Liver (tissue), 9 donors: ENCODE results near the gene LRP3. TPM values are rescaled to one million over a fixed set of nuclear protein-coding genes. Genes with fewer than 3 reads are reported as not detected.

ENCODE experiments used
- DNase-seq: peaks from one replicate; pipeline ENCODE4 v3.0.0-alpha.2; 2017; ENCODE audit warnings: low spot score
- H3K27ac ChIP-seq, 2 donors: one replicate each; pipeline ENCODE4 v1.7.0; 2013; ENCODE audit warnings: inconsistent platforms in 2 of 2, low read length in 2 of 2, control low read depth in 1 of 2, low read depth in 1 of 2, mild to moderate bottlenecking in 1 of 2
- H3K27me3 ChIP-seq, 4 donors: one replicate each; pipeline versions ENCODE4 v1.6.1 to v1.7.0; 2013; ENCODE audit warnings: low read length in 3 of 4, inconsistent platforms in 1 of 4, mild to moderate bottlenecking in 1 of 4, moderate library complexity in 1 of 4; ENCODE audit not compliant: control insufficient read depth in 4 of 4, insufficient read depth in 4 of 4
- H3K36me3 ChIP-seq, 4 donors: one replicate each; pipeline versions ENCODE4 v1.6.1 to v1.7.0; 2013; ENCODE audit warnings: low read length in 3 of 4, mild to moderate bottlenecking in 3 of 4, low read depth in 1 of 4, moderate library complexity in 1 of 4; ENCODE audit not compliant: control insufficient read depth in 4 of 4, insufficient read depth in 3 of 4
- H3K4me1 ChIP-seq, 4 donors: one replicate each; pipeline versions ENCODE4 v1.6.1 to v1.7.0; 2013; ENCODE audit warnings: low read length in 3 of 4, mild to moderate bottlenecking in 3 of 4, moderate library complexity in 1 of 4; ENCODE audit not compliant: control insufficient read depth in 4 of 4, insufficient read depth in 4 of 4
- H3K4me3 ChIP-seq, 3 donors: one replicate each; pipeline versions ENCODE4 v1.6.1 to v1.7.0; 2013; ENCODE audit warnings: low read length in 3 of 3, control low read depth in 1 of 3, low read depth in 1 of 3, mild to moderate bottlenecking in 1 of 3
- H3K9ac ChIP-seq, 2 donors: one replicate each; pipeline ENCODE4 v1.7.0; 2013; ENCODE audit warnings: low read length in 2 of 2, mild to moderate bottlenecking in 2 of 2, moderate library complexity in 2 of 2, control low read depth in 1 of 2, low read depth in 1 of 2
- H3K9me3 ChIP-seq, 4 donors: one replicate each; pipeline versions ENCODE4 v1.6.1 to v1.7.0; 2013; ENCODE audit warnings: low read length in 3 of 4; ENCODE audit not compliant: control insufficient read depth in 4 of 4
- EGR1 ChIP-seq, 2 donors: IDR thresholded peaks; 2 replicates each; pipeline ENCODE4 v1.6.1; 2016 to 2018; ENCODE audit warnings: antibody characterized with exemption in 2 of 2, low read depth in 2 of 2
- FOXA1 ChIP-seq: IDR thresholded peaks from 2 replicates; pipeline ENCODE4 v1.6.1; 2016; ENCODE audit warnings: antibody characterized with exemption
- FOXA2 ChIP-seq: IDR thresholded peaks from 2 replicates; pipeline ENCODE4 v1.6.1; 2016; ENCODE audit warnings: antibody characterized with exemption
- GABPA ChIP-seq, 2 donors: IDR thresholded peaks in 1 of 2; conservative IDR thresholded peaks in 1 of 2; 2 replicates each; pipeline ENCODE4 v1.6.1; 2016; ENCODE audit warnings: antibody characterized with exemption in 2 of 2, mild to moderate bottlenecking in 1 of 2, moderate library complexity in 1 of 2
- HNF4A ChIP-seq, 2 donors: conservative IDR thresholded peaks; 2 replicates each; pipeline ENCODE4 v1.6.1; 2016; ENCODE audit warnings: antibody characterized with exemption in 2 of 2, mild to moderate bottlenecking in 2 of 2
- HNF4G ChIP-seq: IDR thresholded peaks from 2 replicates; pipeline ENCODE4 v1.6.1; 2016; ENCODE audit warnings: antibody characterized with exemption
- JUND ChIP-seq, 2 donors: IDR thresholded peaks; 2 replicates each; pipeline ENCODE4 v1.6.1; 2016; ENCODE audit warnings: antibody characterized with exemption in 2 of 2
- NR2F2 ChIP-seq: IDR thresholded peaks from 2 replicates; pipeline ENCODE4 v1.6.1; 2016; ENCODE audit warnings: antibody characterized with exemption
- RAD21 ChIP-seq, 2 donors: IDR thresholded peaks; 2 replicates each; pipeline ENCODE4 v1.6.1; 2016; ENCODE audit warnings: antibody characterized with exemption in 2 of 2, mild to moderate bottlenecking in 2 of 2
- RXRA ChIP-seq, 2 donors: IDR thresholded peaks; 2 replicates each; pipeline ENCODE4 v1.6.1; 2017 to 2018; ENCODE audit warnings: antibody characterized with exemption in 2 of 2, mild to moderate bottlenecking in 1 of 2
- SP1 ChIP-seq: IDR thresholded peaks from 2 replicates; pipeline ENCODE4 v1.6.1; 2018; ENCODE audit warnings: antibody characterized with exemption, mild to moderate bottlenecking
- TAF1 ChIP-seq: conservative IDR thresholded peaks from 2 replicates; pipeline ENCODE4 v1.6.1; 2016; ENCODE audit warnings: antibody characterized with exemption, mild to moderate bottlenecking
- YY1 ChIP-seq: IDR thresholded peaks from 2 replicates; pipeline ENCODE4 v1.6.1; 2016; ENCODE audit warnings: antibody characterized with exemption, mild to moderate bottlenecking
- WGBS: extraction: QIAGEN DNeasy Blood & Tissue Kit; methylation state at CpG from one replicate; pipeline ENCODE4 v1.1.7; 2013; 5-methylcytosine and 5-hydroxymethylcytosine counted together
- polyA plus RNA-seq, 2 donors: library from polyadenylated mRNA; stranded (reverse) in 1 of 2; unstranded in 1 of 2; fragments of 200-250 nt in 1 of 2; fragments of >200 nt in 1 of 2; fragmentation: Nextera tagmentation in 1 of 2; extraction: Ambion mirVana in 1 of 2; gene quantifications; one replicate each; pipeline versions ENCODE4 v1.2.1 to v1.2.3, GENCODE V29; 2013 to 2015
- total RNA-seq, 2 donors: library from RNA; depleted of rRNA; stranded (reverse); fragments of >200 nt; gene quantifications; one replicate each; pipeline ENCODE4 v1.2.3, GENCODE V29; 2014
- TF ChIP-seq, protein P1 (sequence below): IDR thresholded peaks from 2 replicates; pipeline ENCODE4 v1.6.1; 2016; ENCODE audit warnings: antibody characterized with exemption
- TF ChIP-seq, protein P2 (sequence below): IDR thresholded peaks from 2 replicates; pipeline ENCODE4 v1.6.1; 2016; ENCODE audit warnings: antibody characterized with exemption, mild to moderate bottlenecking
- TF ChIP-seq, protein P3 (sequence below): IDR thresholded peaks from 2 replicates; pipeline ENCODE4 v1.6.1; 2016; ENCODE audit warnings: antibody characterized with exemption
- TF ChIP-seq, protein P4 (sequence below): IDR thresholded peaks from 2 replicates; pipeline ENCODE4 v1.6.1; 2016; ENCODE audit warnings: antibody characterized with exemption
- TF ChIP-seq, protein P5 (sequence below): fragments of 150-350 bp; IDR thresholded peaks from 2 replicates; pipeline ENCODE4 v1.5.1; 2017; ENCODE audit warnings: improper control_type of control experiment, low read depth, low read length; ENCODE audit not compliant: missing input control
- donor health status: healthy.
- donor health status: healthy.
- donor health status: healthy.
- donor health status: healthy.
- donor health status: healthy.

The LRP3 gene
- total and polyA plus RNA-seq, 4 donors: 2.5 to 42.3 (median 15.4) TPM

DNA sequence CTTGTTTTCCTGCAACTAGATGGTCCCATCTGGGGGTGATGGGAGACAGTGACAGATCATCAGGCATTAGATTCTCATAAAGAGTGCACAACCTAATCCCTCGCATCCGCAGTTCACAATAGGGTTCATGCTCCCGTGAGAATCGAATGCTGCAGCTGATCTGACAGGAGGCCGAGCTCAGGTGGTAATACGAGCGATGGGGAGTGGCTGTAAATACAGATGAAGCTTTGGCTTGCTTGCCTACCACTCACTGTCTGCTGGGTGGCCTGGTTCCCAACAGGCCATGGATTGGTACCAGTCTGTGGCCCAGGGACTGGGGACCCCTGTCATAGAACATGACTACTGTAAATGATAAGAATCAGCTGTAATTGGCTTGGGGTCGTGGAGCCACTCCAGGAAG is 34.2 kb upstream of the LRP3 start:
- Histone ChIP-seq H3K9ac (no peak overlapping the region), H3K36me3 (no peaks in the 10 kb centered on the region), H3K27ac (no peak overlapping the region), H3K4me3 (no peak overlapping the region), H3K27me3 (no peaks in the 10 kb centered on the region), H3K4me1 (peaks cover 8 to 16% (median 12%) of the 10 kb centered on the region in 4 donors), H3K9me3 (no peaks in the 10 kb centered on the region)
- 94% methylated on average over 8 of the region's 8 CpGs for whole genome bisulfite sequencing
- TF ChIP-seq, protein P1, sequence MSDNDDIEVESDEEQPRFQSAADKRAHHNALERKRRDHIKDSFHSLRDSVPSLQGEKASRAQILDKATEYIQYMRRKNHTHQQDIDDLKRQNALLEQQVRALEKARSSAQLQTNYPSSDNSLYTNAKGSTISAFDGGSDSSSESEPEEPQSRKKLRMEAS: no peak
- TF ChIP-seq EGR1 (IDR thresholded peaks at IDR 0.05; ENCODE audit: low read depth in 2 of 2): no peak
- TF ChIP-seq, protein P2, sequence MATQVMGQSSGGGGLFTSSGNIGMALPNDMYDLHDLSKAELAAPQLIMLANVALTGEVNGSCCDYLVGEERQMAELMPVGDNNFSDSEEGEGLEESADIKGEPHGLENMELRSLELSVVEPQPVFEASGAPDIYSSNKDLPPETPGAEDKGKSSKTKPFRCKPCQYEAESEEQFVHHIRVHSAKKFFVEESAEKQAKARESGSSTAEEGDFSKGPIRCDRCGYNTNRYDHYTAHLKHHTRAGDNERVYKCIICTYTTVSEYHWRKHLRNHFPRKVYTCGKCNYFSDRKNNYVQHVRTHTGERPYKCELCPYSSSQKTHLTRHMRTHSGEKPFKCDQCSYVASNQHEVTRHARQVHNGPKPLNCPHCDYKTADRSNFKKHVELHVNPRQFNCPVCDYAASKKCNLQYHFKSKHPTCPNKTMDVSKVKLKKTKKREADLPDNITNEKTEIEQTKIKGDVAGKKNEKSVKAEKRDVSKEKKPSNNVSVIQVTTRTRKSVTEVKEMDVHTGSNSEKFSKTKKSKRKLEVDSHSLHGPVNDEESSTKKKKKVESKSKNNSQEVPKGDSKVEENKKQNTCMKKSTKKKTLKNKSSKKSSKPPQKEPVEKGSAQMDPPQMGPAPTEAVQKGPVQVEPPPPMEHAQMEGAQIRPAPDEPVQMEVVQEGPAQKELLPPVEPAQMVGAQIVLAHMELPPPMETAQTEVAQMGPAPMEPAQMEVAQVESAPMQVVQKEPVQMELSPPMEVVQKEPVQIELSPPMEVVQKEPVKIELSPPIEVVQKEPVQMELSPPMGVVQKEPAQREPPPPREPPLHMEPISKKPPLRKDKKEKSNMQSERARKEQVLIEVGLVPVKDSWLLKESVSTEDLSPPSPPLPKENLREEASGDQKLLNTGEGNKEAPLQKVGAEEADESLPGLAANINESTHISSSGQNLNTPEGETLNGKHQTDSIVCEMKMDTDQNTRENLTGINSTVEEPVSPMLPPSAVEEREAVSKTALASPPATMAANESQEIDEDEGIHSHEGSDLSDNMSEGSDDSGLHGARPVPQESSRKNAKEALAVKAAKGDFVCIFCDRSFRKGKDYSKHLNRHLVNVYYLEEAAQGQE: no peak
- TF ChIP-seq, protein P3, sequence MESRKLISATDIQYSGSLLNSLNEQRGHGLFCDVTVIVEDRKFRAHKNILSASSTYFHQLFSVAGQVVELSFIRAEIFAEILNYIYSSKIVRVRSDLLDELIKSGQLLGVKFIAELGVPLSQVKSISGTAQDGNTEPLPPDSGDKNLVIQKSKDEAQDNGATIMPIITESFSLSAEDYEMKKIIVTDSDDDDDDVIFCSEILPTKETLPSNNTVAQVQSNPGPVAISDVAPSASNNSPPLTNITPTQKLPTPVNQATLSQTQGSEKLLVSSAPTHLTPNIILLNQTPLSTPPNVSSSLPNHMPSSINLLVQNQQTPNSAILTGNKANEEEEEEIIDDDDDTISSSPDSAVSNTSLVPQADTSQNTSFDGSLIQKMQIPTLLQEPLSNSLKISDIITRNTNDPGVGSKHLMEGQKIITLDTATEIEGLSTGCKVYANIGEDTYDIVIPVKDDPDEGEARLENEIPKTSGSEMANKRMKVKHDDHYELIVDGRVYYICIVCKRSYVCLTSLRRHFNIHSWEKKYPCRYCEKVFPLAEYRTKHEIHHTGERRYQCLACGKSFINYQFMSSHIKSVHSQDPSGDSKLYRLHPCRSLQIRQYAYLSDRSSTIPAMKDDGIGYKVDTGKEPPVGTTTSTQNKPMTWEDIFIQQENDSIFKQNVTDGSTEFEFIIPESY: no peak
- no peak for TF ChIP-seq FOXA2
- TF ChIP-seq JUND (IDR thresholded peaks at IDR 0.05): no peak
- no peak for TF ChIP-seq TAF1
- TF ChIP-seq SP1: no peak
- no peak for TF ChIP-seq HNF4A (conservative IDR thresholded peaks at IDR 0.05)
- no peak for TF ChIP-seq RAD21 (IDR thresholded peaks at IDR 0.05)
- no peak for TF ChIP-seq FOXA1
- TF ChIP-seq GABPA (IDR thresholded peaks at IDR 0.05 in 1 of 2, conservative IDR thresholded peaks at IDR 0.05 in 1 of 2): no peak
- TF ChIP-seq, protein P4, sequence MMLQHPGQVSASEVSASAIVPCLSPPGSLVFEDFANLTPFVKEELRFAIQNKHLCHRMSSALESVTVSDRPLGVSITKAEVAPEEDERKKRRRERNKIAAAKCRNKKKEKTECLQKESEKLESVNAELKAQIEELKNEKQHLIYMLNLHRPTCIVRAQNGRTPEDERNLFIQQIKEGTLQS: no peak
- no peak for TF ChIP-seq YY1
- TF ChIP-seq NR2F2: no peak
- TF ChIP-seq, protein P5, sequence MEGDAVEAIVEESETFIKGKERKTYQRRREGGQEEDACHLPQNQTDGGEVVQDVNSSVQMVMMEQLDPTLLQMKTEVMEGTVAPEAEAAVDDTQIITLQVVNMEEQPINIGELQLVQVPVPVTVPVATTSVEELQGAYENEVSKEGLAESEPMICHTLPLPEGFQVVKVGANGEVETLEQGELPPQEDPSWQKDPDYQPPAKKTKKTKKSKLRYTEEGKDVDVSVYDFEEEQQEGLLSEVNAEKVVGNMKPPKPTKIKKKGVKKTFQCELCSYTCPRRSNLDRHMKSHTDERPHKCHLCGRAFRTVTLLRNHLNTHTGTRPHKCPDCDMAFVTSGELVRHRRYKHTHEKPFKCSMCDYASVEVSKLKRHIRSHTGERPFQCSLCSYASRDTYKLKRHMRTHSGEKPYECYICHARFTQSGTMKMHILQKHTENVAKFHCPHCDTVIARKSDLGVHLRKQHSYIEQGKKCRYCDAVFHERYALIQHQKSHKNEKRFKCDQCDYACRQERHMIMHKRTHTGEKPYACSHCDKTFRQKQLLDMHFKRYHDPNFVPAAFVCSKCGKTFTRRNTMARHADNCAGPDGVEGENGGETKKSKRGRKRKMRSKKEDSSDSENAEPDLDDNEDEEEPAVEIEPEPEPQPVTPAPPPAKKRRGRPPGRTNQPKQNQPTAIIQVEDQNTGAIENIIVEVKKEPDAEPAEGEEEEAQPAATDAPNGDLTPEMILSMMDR: no peak
- TF ChIP-seq RXRA (IDR thresholded peaks at IDR 0.05): no peak
- no peak for TF ChIP-seq HNF4G
- DNase-seq: no peak
